Sigmoid colon (tissue), 4 donors: ENCODE results near the gene HNRNPA3.

Experiments used
- EP300 ChIP-seq, 4 donors: sonication (generic); formaldehyde crosslinking; IDR thresholded peaks; one replicate each; pipeline ENCODE4 v1.6.1; 2017; ENCODE audit warnings: antibody characterized with exemption in 4 of 4
- POLR2A ChIP-seq, 2 donors: fragments of 450-650 bp; IDR thresholded peaks; one replicate each; pipeline ENCODE4 v1.6.1; 2016; ENCODE audit warnings: antibody characterized with exemption in 2 of 2, mild to moderate bottlenecking in 2 of 2, moderate library complexity in 2 of 2
- POLR2AphosphoS5 ChIP-seq, 4 donors: sonication (generic); formaldehyde crosslinking; IDR thresholded peaks; one replicate each; pipeline ENCODE4 v1.6.1; 2017; ENCODE audit warnings: antibody characterized with exemption in 4 of 4
- TF ChIP-seq, protein P1 (sequence below), 4 experiments: fragments of 450-650 bp in 3 of 4; fragments of 200-600 bp in 1 of 4; IDR thresholded peaks; one replicate each; pipeline ENCODE4 v1.5.1; 2016 to 2019; ENCODE audit warnings: antibody characterized with exemption in 4 of 4, mild to moderate bottlenecking in 3 of 4, moderate library complexity in 2 of 4

- TF ChIP-seq, protein P1, sequence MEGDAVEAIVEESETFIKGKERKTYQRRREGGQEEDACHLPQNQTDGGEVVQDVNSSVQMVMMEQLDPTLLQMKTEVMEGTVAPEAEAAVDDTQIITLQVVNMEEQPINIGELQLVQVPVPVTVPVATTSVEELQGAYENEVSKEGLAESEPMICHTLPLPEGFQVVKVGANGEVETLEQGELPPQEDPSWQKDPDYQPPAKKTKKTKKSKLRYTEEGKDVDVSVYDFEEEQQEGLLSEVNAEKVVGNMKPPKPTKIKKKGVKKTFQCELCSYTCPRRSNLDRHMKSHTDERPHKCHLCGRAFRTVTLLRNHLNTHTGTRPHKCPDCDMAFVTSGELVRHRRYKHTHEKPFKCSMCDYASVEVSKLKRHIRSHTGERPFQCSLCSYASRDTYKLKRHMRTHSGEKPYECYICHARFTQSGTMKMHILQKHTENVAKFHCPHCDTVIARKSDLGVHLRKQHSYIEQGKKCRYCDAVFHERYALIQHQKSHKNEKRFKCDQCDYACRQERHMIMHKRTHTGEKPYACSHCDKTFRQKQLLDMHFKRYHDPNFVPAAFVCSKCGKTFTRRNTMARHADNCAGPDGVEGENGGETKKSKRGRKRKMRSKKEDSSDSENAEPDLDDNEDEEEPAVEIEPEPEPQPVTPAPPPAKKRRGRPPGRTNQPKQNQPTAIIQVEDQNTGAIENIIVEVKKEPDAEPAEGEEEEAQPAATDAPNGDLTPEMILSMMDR (IDR thresholded peaks at IDR 0.05): no peak
- TF ChIP-seq POLR2A (IDR thresholded peaks at IDR 0.05): no peak
- TF ChIP-seq EP300 (IDR thresholded peaks at IDR 0.05): no peak
- no peak for TF ChIP-seq POLR2AphosphoS5 (IDR thresholded peaks at IDR 0.05)
Measured at GRCh38 chr2:177195194-177195593, 17.4 kb upstream of the HNRNPA3 start.
